Esophagus mucosa (tissue), 1 donor: ENCODE data around the gene PBX1. TPM values are rescaled to one million over a fixed set of nuclear protein-coding genes. Genes with fewer than 3 reads are reported as not detected.

Experiments
- ATAC-seq: fragments of 200-7000 bp; cut with Tn5 transposase; one replicate; pipeline ENCODE4 v1.9.1; 2020
- total RNA-seq: library from RNA; stranded (reverse); gene quantifications from one replicate; pipeline ENCODE4 v1.2.4, GENCODE V29; 2023
- donor health status: DM: yes; HTN: yes; CAD: no.

The PBX1 gene
- total RNA-seq, 1 donor from 2014 or later = 31.5 TPM

DNA sequence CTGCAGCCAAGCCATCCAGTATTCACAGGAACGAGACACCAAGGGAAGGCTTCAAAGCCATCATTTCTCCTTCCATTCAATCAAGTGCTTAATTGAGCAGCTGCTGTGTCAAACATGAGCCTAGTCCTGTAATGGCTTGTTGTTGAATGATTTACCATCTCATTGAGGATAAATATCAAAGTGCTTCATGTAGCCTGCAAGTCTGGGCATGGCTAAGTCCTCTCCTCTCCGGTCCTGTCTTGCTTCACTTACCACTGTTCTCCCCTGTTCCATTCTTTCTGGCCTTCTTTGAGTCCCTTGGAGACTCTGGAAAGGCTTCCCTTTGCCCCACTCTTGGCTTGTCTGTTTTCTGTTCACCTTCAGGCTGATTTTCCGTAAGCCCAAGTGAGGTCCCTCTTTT, 279.8 kb downstream of the PBX1 start:
- ATAC-seq = peak; percentile 86

GRCh38 chr1:164840936-164841335, 282.0 kb downstream of the PBX1 start:
- no peak for ATAC-seq

- no peak for ATAC-seq
Observed at GRCh38 chr1:164841702-164842465, 282.9 kb downstream of the PBX1 start.

GRCh38 chr1:164842870-164843269, 283.9 kb downstream of the PBX1 start:
- no peak for ATAC-seq

- no peak for ATAC-seq
Observed at GRCh38 chr1:164843743-164844500, 284.9 kb downstream of the PBX1 start.

DNA sequence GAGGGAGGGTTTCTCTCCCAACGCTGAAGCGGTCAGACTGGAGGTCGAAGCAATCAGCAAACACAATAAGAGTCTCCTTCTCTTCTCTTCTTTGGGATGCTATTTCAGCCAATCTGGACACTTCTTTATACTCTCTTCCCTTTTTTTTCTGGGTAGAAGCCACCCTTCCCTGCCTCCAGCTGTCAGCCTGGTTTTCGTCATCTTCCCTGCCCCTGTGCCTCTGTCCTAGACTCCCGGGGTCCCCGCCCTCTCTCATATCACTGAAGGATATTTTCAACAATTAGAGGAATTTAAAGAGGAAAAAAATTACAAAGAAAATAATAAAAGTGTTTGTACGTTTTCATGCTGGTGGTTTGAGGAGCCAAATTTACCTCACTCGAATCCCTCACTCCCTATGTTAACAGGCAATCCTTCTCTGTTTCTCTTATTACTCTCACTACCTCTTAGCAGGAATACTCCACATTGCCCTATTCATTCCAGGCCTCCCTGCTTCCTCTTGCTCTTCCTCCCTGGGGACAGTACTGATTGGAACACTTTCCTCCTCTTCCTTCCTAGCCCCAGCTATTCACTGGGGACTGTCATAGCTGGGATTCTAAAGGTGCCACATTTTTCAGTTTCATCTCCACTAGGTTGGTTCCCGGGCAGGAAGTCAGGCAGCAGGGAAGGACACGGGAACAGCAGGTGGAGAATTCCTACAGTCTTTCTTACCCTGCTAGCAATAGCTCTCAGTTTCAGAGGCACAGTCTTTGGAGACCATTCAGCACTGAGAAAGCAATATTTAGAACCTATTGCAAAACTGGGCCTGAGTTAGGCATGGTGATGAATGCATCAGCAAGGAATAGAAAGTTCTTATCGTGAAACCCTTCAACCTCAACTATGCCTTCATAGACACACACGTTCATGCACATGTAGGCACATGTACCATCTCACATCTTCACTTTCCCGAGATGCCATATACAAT, 288.0 kb downstream of the PBX1 start:
- no peak for ATAC-seq

GRCh38 chr1:164853146-164853545, 294.2 kb downstream of the PBX1 start:
- ATAC-seq = no peak

- no peak for ATAC-seq
Observed at GRCh38 chr1:164855716-164856329, 296.8 kb downstream of the PBX1 start.

DNA sequence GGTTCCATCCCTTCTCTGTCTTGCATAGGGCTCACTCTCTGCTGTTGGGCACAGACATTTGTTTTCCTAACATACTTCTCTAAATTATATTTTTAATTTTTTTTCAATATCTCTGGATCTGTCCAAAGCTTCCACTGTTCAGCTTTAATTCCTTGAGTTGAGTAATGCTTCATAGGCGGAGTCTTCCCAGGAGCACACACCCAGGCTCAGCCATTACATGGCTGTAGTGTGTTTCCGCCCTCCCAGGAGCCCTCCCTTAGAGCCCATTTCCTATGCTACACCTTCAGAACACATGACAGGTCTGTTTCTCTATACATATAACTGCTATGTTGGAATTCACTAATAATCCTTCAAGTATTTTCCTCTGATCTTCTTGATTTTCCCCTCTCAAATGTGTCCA, 297.4 kb downstream of the PBX1 start:
- peak; percentile 52 for ATAC-seq

DNA sequence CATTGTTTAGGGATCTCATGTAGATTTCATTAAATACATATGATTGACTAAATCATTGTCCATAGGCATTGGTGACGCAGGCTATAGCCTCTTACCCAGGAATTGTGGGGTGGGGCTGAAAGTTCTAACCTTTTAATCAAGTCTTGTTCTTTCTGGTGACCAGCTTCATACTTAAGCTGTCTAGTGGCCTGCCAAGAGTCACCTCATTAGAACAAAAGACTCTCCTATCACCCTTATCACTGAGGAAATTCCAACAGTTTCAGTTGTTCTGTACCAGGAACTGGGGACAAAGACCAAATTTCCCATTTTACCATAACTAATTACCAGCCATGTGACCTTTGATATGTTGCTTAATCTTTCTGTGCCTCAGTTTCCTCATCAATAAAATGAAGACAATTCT, 298.5 kb downstream of the PBX1 start:
- no peak for ATAC-seq

DNA sequence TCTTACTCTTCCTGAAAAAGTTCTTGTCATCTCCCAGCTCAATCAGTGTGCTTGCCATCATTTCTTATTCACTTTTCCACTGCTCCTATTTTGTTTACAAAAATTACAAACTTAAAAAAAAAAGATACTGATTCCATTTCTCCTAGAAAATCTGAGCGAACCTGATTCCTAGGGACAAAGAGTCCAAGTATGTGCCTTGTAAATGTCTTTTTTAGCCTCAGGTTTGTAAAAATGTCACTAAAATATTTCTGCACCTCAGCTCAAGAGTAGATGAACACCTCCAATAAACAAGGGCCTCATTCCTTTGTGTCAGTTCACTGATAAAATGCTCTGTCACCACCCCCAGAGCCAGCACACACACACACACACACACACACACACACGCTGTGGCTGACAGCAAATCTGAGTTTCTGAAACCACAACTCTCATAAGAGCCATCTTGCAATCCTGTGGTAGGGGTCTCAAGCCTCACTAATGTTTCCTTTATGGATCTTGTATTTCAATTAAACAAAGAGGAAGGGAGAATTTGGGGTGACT, 299.2 kb downstream of the PBX1 start:
- ATAC-seq = no peak

- no peak for ATAC-seq
Observed at GRCh38 chr1:164861632-164862031, 302.6 kb downstream of the PBX1 start.

DNA sequence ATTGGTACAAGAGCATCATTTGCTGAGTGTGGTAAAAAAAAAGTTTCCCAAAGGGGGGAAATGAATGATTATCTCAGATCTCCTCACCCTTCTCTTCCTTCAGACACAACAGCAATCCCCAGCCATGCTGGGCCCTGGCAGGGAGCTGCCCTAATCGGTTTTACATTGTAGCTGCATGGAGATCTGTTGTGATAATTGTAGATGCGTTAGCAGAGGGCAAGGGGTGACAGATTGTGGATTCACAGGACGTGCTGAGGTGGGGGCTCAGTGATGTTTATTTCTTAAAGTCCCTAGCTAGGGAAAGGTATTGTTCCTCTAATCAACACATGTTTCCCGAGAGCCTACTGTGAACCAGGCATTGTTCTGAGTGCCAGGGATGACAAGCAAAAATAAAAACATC, 304.1 kb downstream of the PBX1 start:
- ATAC-seq = no peak

DNA sequence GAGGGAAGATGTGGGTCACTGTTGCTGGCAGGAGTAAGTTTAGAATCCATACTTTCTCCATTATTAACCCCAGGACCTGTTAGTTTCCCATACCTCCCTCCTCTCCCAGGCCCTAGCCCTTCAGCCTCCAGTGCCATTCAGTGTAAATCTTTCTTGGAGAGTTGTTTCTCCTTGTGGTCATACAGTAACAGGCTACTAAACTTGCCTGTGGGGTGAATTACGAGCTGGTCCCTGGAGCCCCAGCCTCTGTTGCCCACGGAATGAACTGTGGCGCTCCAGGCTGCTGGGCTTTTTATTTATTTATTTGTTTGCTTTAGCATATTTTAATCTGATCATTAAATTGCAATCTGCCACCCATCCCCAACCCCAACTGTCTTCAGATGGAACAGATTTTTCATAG, 305.2 kb downstream of the PBX1 start:
- no peak for ATAC-seq

DNA sequence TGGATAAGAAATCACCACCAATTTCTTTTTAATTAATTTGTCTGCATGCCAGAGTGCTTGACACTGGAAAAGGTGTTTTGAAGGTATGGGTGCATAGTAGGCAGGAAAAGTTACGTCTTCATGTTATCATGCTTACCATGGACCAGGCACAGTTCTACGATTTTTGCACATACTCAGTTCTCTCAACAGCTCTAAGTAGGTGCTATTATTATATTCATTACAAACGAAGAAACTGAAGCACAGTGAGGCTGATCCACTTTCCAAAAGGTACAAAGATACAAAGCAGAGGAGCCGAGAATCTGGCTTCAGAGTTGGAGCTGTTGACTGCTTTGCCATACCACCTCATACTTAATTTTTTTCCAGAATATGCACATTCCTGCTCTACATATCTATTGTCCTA, 306.4 kb downstream of the PBX1 start:
- no peak for ATAC-seq

GRCh38 chr1:164867590-164867989, 308.6 kb downstream of the PBX1 start:
- no peak for ATAC-seq

GRCh38 chr1:164868990-164869389, 310.0 kb downstream of the PBX1 start:
- peak; percentile 64 for ATAC-seq

DNA sequence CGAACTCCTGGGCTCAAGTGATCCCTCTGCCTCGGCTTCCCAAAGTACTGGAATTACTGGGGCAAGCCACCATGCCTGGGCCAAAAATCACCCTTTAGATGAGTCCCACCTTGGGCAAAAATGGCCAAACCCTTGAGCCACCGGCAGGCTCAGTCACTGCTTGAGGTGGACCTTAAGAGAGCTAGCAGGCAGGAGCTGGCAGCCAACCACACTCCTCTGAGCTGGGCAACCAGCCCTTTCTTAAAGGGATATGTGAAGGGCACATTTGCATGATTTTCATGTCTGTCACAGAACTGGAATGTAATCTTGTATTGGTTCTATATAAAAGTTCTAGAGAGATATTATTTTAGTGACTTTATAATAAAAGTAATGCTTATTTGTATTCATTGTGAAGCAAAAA, 316.5 kb downstream of the PBX1 start:
- ATAC-seq = no peak

GRCh38 chr1:164876398-164877116, 317.6 kb downstream of the PBX1 start:
- ATAC-seq = no peak

DNA sequence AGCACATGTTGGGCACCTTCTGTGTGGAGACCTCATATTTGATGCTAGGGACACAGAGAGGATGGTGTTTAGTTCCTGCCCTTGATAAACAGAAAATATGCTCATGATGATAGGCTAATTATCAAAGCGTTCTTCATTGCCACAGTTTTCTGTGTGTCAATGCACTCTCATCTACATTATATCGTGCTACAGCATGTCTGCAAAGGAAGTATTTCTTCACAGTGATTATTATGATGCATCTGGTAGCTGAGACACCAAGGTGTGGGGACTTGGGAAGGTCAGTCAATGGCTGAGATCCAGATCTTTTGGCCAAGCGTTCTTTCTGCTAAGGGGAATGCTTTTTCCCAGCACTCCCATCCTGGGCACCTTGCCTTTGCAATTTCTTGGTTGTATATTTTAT, 321.2 kb downstream of the PBX1 start:
- ATAC-seq = no peak

GRCh38 chr1:164880644-164881043, 321.7 kb downstream of the PBX1 start:
- ATAC-seq = no peak

DNA sequence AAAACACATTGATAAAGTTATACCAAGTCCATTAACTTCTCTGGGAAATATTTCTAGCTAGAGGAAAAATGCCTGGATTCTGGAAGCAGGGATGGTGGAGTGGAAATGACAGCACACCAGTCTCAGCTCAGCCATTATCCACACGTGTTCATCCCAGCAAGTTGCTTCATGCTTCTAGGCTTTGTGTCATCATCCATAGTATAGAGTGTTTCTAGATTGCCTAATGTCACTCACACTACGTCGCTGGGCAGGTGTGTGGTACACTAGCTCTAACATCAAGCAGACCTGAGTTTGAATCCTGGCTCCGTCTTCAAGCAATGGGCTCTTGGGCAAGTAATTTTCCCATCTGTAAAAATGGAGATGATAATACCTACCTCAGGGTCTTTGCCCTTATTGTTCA, 326.3 kb downstream of the PBX1 start:
- peak; percentile 32 for ATAC-seq
